GM21786 (cell line): Measurements from ENCODE around the gene BICRA.
"Not testable (repeated sequence)": the region's sequence is repeated elsewhere in the genome, so short reads cannot be mapped to it uniquely, and the experiment has no call there.

ENCODE experiments used
- ATAC-seq: cut with Tn5 transposase; IDR thresholded peaks from one replicate; pipeline ENCODE4 v1.9.1; 2021; ENCODE audit not compliant: unreplicated experiment

BICRA gene

DNA sequence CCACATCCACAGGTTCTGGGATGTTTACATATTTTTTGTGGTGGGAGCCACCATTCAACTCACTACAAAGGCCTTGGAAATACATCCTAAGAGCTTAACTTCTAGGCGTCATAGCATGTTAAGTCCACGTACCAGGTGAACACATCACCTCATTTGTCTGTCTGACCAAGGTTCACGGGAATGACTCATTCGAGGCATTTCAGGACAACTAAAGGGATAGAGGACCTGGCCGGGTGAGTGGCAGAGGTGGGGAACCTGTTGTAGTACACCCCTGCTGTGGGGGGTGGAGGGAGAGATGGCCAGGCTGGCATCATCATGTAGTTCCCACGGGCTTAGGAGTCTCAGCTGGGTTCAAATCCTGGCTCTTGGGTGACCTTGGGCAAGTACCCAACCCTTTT lies 51.5 kb downstream of the BICRA start:
- ATAC-seq, result no peak

DNA sequence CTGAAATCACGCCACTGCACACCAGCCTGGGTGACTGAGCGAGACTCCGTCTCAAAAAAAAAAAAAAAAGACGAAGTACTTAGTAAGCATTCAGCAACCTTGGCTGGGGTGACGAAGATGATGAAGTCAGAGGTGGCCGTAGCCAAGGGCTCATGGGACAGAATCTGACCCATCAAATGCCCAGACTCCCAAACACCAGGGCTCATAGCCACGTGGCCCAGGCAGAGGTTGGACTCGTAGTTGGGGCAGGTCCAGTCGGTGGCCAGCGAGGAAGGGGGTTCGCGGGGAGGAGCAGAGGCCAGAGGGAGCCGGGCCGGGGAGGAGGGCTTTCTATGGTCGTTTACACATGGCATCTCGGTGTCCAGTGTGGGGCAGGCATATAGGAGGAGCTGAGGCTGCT lies 52.2 kb downstream of the BICRA start:
- ATAC-seq, result no peak

DNA sequence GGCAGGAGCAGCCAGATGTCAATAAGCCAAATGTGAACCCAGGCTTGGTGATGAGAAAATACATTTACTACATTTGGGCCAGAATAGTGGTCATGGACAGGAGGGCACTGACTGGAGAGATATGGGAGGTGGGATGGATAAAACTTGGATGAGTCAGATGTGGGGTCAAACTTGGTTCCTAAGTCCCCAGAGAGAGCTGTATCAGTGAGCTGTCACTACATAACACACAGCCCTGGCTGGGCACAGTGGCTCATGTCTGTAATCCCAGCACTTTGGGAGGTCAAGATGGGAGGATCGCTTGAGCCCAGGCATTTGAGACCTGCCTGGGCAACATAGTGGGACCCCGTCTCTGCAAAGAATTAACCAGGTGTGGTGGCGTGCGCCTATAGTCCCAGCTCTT lies 52.7 kb downstream of the BICRA start:
- ATAC-seq, result no peak

DNA sequence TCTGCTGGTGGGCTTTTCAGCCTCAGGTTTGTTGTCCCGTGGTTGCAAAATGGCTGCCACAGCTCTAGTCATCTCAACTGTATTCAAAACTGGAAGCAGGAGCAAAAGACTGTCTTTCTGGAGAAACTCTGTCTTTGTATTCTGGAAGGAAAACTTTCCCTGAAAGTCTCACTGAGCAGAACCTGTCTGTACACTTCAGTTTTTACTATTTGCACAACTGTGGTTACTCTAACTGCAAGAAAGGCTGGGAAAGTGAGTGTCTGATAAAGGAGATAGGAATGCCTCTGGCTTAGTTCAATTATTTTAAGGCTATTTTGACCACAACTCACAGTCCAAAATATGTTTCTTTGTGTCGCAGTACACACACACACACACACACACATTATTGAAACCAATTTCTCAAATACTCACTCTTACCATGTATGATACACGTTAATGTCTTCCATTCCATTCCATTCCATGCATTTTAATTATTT lies 54.5 kb downstream of the BICRA start:
- no peak for ATAC-seq

DNA sequence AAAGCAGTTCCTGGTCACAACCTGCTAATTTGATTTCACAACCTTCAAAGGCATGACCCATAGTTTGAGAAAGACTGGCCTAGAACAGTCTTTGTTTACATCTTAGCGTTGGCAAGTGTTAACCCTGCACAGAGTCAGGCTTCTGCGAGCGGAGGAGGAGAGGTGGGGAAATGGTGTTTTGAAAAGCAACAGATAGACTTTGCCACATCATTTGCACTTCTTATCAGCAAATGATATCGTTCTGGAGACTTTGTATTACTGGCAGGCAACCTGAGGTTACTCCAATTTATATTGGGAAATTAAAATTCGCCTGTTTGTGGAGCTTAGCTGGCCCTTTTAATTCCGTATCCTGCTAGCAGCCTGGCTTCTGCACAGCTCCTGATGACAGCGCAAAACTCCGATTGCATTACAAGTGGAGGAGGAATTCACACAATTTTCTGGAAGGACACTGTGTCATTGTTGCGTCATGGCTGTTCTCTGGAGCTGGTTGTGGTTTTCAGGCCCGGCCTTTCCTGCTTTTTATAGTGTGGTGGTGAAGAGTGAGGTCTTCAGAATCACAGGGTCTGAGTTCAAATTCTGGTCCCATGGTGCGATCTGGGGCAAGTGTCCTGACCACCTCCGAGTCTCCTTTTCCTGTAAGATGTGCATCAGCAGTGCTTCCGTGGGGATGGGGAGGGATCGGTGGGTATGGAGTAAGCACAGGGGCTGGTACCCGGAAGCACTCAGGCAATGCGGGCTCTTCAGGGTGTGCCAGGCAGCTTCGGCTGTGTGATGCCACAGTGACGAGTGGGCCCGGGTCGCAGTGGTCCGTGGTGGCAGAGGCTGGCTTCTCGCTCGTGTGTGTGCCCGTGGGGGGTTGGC lies 55.2 kb downstream of the BICRA start:
- ATAC-seq, result no peak

DNA sequence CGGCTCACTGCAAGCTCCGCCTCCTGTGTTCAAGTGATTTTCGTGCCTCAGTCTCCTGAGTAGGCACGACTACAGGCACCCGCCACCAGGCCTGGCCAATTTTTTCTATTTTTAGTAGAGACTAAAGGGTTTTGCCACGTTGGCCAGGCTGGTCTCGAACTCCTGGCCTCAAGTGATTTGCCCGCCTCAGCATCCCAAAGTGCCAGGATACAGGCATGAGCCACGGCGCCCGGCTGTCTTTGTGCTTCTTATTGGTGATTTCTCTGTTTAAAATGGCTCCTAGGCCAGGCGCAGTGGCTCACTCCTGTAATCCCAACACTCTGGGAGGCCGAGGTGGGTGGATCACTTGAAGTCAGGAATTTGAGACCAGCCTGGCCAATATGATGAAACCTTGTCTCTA lies 59.6 kb downstream of the BICRA start:
- ATAC-seq, result not testable (repeated sequence)

DNA sequence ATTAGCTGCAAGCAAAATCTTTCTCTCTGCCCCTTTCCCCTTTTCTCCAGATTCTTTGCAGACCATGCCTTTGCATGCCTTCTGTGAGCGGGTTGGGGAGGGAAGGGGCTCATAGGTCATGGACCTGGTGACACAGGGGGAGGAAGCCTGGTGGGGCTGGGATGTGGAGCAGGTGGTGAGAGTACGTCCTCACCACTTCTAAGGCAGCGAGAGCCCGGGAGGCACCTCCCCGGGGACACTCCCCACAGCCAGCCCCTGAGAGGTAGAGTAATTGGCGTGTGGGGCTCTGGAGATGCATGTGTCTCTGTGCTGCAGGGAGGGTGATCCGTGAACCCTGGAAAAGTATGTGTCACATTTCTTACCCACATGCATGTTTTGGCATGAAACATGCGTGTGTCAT lies 61.8 kb downstream of the BICRA start:
- ATAC-seq, result no peak

DNA sequence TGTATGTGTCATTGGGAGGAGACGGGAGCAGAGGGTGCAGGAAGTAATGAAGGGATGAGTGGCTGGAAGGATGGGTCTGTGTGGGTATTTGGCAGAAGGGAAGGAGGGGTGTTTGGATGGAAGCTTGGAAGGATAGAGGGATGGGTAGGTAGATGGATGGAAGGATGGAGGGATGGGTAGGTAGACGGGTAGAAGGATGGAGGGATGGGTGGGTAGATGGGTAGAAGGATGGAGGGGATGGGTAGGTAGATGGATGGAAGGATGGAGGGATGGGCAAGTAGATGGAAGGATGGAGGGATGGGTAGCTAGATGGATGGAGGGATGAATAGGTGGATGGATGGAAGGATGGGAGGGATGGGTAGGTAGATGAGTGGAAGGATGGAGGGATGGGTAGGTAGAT lies 62.6 kb downstream of the BICRA start:
- ATAC-seq, result no peak

DNA sequence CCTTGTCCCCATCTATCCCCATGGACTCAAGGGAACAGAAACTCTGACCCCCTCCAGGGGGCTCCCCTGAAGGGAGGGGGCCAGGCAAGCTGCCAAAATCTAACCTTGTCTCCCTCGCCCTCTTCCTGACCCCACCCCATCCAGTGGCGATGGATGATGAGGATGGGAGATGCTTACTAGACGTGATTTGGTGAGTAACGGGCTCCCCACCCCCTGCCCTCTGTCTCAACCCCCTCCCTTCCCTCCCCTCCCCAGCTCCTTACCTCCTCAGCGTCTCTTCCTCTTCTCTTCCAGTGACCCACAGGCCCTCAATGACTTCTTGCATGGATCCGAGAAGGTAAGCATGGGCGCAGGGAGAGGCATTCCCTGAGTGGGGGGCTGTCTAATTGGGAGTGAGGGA lies 64.5 kb downstream of the BICRA start:
- no peak for ATAC-seq

DNA sequence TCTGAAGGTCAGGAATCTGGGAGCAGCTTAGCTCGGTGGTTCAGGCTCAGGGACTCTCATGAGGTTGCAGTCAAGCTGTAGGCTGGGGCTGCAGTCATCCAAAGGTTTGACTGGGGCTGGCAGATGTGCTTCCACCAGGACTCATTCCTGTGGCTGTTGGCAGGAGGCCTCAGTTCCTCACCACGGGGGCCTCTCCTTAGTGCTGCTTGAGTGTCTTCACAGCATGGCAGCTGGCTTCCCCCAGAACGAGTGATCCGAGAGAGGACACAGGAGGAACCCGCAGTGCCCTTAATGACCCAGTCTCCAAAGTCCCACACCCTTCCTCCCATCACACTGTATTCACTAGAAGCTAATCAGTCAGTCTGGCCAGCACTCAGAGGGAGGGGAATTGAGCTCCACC lies 65.6 kb downstream of the BICRA start:
- ATAC-seq, result no peak

DNA sequence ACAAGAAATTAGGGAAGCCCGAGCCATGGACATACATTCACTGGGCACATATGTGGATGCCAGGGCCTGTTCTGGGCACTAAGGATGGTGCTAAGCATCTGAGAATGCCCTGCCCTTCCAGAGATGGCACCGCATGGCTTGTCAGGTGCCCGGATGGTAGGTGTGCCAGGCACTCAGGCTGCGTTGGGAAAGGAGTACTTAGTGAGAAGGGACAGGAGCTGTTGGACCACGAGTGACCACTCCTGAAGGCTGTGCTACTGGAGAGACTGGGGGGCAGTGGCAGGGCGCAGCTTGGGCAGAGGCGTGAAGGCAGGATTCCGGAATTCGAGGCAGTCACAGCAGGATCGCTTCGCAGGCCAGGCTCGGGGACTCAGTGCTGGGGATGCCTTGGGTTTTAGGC lies 66.3 kb downstream of the BICRA start:
- no peak for ATAC-seq

DNA sequence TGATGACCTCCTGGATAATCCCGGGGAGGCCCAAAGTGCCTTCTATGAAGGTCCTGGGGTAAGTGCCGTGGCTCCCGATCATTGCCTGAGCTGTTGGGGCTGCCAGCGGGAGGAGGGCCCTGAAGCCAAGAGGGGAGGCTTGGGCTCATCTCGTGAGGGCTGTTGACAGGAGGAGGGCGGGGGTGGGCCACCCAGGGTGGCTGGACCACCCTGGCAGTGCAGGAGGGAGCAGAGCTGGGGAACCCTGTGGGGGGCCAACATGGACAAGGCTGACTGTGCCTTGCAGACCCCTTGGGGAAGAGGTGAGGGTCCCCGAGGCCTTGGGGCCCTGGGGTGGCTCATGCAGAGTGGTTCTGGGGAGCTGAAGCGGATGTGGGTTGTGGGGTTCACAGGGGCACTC lies 66.9 kb downstream of the BICRA start:
- ATAC-seq, result no peak

DNA sequence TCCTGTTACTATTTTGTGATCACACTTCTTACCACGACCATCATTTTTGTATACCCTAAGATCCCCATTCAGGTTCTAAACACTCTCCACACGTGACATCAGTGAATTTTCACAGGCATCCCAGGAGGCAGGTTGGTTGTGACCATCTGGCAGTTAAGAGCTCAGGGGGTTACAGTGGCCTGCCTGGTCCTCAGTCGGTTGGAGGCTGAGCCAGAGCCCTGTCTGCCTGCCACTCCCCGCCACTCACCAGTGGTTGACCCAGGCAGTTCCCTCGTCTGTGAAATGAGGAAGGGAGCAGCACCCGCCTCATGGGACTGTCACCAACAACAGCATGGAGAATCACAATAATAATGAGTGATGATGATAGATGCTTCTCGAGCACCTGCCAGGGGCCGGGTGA lies 67.9 kb downstream of the BICRA start:
- no peak for ATAC-seq

DNA sequence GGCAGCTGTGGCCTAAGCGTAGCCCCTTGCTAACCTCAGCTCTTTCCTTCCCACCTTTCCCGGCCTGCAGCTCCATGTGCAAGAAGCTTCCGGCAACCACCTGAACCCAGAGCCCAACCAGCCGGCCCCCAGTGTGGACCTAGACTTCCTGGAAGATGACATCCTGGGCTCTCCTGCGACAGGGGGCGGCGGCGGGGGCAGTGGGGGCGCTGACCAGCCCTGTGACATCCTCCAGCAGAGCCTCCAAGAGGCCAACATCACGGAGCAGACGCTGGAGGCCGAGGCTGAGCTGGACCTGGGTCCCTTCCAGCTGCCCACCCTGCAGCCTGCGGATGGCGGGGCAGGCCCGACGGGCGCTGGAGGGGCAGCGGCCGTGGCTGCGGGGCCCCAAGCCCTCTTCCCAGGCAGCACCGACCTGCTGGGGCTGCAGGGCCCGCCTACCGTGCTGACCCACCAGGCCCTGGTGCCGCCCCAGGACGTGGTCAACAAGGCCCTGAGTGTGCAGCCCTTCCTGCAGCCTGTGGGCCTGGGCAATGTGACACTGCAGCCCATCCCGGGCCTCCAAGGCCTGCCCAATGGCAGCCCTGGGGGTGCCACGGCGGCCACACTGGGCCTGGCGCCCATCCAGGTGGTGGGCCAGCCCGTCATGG lies 70.4 kb downstream of the BICRA start:
- no peak for ATAC-seq

DNA sequence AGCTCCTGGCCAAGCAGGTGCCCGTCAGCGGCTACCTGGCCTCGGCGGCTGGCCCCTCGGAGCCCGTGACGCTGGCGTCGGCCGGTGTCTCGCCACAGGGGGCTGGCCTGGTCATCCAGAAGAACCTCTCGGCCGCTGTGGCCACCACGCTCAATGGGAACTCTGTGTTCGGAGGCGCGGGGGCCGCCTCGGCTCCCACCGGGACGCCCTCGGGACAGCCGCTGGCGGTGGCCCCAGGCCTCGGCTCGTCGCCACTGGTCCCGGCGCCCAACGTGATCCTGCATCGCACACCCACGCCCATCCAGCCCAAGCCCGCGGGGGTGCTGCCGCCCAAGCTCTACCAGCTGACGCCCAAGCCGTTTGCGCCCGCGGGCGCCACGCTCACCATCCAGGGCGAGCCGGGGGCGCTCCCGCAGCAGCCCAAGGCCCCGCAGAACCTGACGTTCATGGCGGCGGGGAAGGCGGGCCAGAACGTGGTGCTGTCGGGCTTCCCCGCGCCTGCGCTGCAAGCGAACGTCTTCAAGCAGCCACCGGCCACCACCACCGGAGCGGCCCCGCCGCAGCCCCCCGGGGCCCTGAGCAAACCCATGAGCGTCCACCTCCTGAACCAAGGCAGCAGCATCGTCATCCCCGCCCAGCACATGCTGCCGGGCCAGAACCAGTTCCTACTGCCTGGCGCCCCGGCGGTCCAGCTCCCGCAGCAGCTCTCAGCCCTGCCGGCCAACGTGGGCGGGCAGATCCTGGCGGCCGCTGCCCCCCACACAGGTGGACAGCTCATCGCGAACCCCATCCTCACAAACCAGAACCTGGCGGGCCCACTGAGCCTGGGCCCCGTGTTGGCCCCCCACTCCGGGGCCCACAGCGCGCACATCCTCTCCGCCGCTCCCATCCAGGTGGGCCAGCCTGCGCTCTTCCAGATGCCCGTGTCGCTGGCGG lies 71.3 kb downstream of the BICRA start:
- ATAC-seq, result no peak

DNA sequence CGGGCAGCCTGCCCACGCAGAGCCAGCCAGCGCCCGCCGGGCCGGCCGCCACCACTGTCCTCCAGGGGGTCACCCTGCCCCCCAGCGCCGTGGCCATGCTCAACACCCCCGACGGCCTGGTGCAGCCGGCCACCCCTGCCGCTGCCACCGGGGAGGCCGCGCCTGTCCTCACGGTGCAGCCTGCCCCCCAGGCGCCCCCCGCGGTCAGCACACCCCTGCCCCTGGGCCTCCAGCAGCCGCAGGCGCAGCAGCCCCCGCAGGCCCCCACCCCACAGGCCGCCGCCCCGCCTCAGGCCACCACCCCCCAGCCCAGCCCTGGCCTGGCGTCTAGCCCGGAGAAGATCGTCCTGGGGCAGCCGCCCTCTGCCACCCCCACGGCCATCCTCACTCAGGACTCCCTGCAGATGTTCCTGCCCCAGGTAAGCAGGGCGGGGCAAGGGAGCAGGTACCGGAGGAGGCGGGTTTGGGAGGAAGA lies 72.0 kb downstream of the BICRA start:
- no peak for ATAC-seq

DNA sequence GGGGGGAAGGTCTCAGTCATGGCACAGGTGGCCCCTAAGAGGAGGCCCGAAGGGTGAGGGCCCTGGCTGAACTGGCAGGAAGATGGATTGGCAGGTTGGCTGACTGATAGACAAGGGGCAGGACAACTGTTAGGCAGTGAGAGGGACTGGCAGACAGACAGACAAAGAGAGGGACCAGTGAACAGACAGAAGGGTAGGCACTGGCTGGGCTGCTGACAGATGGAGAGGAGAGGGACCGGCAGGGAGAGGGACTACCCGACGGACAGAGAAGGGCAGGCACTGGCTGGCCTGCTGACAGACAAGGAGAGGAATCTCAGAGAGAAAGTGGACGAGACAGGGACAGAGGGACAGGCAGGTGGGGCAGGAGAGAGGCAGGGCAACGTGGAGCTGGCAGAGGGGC lies 72.5 kb downstream of the BICRA start:
- ATAC-seq, result no peak

DNA sequence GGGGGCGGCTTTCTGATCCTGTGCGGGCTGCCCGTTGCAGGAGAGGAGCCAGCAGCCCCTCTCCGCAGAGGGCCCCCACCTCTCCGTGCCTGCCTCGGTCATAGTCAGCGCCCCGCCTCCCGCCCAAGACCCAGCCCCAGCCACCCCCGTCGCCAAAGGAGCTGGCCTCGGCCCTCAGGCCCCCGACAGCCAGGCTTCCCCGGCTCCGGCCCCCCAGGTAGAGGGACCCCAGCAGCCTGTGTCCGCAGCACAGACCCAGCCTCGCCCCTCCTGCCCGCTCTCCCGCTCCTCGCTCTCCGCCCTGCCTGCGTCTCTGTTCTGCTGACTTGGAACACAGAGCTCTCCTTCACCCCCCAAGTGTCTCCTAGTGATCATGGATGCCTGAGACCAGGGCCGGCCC lies 73.0 kb downstream of the BICRA start:
- no peak for ATAC-seq

DNA sequence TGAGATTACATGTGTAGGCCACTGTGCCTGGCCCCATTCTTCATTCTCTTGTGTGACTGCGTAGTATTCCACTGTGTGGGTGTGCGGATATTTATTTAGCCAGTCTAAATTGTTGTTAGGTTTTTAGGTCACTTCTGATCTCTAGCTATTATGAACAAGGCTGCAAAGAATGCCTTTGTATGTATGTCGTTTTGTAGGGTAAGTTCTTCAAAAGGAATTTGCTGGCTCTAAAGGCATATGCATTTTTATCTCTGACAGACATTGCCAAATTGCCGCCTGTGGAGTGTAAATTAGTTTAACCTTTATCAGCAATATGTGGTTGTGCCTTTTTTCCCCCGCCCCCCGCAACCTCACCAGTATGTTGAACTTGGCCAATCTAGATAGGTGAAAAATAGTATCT lies 74.0 kb downstream of the BICRA start:
- ATAC-seq, result no peak

DNA sequence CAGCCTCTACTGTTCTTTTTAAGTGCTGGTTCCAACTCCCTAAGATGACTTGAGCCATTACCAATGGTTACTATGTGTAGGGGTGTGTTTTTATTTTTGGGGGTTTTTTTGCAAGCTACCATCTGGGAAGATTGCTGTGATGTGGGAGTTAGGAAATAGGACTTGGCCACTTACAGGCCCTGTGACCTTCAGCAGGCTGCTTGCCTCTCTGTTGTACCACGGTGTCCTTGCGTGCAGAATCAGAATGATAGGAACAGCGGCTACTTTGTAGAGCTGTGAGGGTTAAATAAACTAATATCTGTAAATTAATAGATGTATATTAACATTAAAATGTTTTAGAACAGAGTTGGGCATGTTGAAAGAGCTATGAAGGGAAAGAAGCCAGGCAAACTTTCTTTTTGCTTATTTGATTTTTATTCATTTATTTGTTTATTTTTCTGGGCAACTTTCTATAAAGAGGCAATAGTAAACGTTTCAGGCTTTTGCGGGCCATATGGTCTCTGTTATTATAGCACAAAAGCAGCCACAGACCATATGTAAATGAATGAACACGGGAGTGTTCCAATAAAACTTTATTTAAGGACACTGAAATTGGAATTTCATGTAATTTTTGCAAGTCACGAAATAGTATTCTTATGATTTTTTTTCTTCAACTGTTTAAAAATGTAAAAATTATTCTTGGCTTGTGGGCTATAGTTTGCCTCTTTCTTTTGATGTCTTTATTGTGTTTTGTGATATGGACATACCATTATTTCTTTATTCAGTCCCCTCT lies 77.9 kb downstream of the BICRA start:
- ATAC-seq, result no peak

DNA sequence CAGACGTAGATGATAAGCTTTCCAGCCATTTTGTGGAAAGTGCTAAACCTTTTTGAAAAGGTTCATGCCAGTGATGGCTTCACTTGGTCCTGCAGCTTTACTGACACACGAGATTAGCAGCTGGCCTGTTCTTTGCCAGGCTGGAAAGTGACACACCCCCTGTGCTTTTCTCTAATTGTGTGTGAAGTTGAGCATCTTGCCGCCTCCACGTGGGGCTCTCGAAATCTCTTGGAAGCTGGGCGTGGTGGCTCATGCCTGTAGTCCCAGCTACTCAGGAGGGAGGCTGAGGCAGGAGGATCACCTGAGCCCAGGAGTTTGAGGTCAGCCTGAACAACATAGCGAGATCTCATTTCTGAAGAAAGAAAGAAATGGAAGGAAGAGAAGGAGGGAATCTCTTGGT lies 79.0 kb downstream of the BICRA start:
- no peak for ATAC-seq
